ENCODE results near the gene ACADL.

DNA sequence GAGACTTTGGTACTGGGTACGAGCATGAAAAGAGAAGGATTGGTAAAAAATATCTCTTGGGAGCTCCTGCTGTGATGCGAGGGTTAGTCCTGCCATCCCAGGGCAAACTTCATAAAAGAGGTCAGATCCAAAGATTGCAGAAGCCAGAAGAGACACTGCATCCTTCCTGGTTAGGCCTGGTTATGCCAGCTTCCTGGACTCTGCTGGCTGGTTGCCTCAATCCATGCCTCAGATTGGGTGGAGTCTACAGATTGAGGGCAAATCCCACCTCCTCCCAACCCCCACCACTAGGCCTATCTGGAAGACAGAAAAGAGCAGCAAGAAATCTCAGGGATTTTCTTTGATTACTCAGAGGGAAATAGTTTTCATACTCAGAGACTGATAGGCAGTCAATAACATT is 5.3 kb upstream of the ACADL start:
- TF ChIP-seq, protein P1, sequence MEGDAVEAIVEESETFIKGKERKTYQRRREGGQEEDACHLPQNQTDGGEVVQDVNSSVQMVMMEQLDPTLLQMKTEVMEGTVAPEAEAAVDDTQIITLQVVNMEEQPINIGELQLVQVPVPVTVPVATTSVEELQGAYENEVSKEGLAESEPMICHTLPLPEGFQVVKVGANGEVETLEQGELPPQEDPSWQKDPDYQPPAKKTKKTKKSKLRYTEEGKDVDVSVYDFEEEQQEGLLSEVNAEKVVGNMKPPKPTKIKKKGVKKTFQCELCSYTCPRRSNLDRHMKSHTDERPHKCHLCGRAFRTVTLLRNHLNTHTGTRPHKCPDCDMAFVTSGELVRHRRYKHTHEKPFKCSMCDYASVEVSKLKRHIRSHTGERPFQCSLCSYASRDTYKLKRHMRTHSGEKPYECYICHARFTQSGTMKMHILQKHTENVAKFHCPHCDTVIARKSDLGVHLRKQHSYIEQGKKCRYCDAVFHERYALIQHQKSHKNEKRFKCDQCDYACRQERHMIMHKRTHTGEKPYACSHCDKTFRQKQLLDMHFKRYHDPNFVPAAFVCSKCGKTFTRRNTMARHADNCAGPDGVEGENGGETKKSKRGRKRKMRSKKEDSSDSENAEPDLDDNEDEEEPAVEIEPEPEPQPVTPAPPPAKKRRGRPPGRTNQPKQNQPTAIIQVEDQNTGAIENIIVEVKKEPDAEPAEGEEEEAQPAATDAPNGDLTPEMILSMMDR (IDR thresholded peaks at IDR 0.05) = no peak
- TF ChIP-seq POLR2A (IDR thresholded peaks at IDR 0.05) = no peak
